Thyroid gland (tissue), 4 donors: ENCODE results near the gene SPON1. TPM values are rescaled to one million over a fixed set of nuclear protein-coding genes. Genes with fewer than 3 reads are reported as not detected.

Experiments used
- DNase-seq, 2 donors: peaks; one replicate each; pipeline ENCODE4 v3.0.0-alpha.2; 2019
- H3K27ac ChIP-seq, 3 donors: fragments of 200-600 bp; sonication (generic); 1 replicate in 2 of 3; 2 replicates in 1 of 3; pipeline ENCODE4 v1.5.1; 2016 to 2019; ENCODE audit warnings: mild to moderate bottlenecking in 1 of 3, moderate library complexity in 1 of 3
- H3K27me3 ChIP-seq: fragments of 200-600 bp; sonication (generic); one replicate; pipeline ENCODE4 v1.5.1; 2019
- H3K36me3 ChIP-seq, 2 donors: fragments of 200-600 bp; sonication (generic); one replicate each; pipeline ENCODE4 v1.5.1; 2016 to 2019
- H3K4me1 ChIP-seq, 2 donors: fragments of 200-600 bp; sonication (generic); one replicate each; pipeline ENCODE4 v1.5.1; 2017 to 2019
- H3K4me3 ChIP-seq, 3 donors: fragments of 200-600 bp; sonication (generic); replicated peaks in 1 of 3; 1 replicate in 2 of 3; 2 replicates in 1 of 3; pipeline ENCODE4 v1.5.1; 2016; ENCODE audit warnings: mild to moderate bottlenecking in 1 of 3
- H3K9me3 ChIP-seq: fragments of 200-600 bp; sonication (generic); one replicate; pipeline ENCODE4 v1.5.1; 2017
- POLR2A ChIP-seq, 2 donors: fragments of 450-650 bp; IDR thresholded peaks; one replicate each; pipeline ENCODE4 v1.6.1; 2017; ENCODE audit warnings: antibody characterized with exemption in 2 of 2, mild to moderate bottlenecking in 2 of 2, moderate library complexity in 1 of 2
- WGBS, 2 donors: methylation state at CpG; one replicate each; pipeline ENCODE4 v1.1.5; 2017; 5-methylcytosine and 5-hydroxymethylcytosine counted together
- intact Hi-C: fragments of 100-400 bp; cut with DNase I; formaldehyde crosslinking; loops from one replicate; pipeline ENCODE4 v1.15.1; 2023
- total RNA-seq, 4 donors: library from RNA; depleted of rRNA; stranded (reverse); fragments of >200 nt; gene quantifications; one replicate each; pipeline ENCODE4 v1.2.3, GENCODE V29; 2016
- TF ChIP-seq, protein P1 (sequence below), 6 experiments: fragments of 200-600 bp in 3 of 6; fragments of 450-650 bp in 3 of 6; sonication (generic) in 3 of 6; IDR thresholded peaks; one replicate each; pipeline ENCODE4 v1.5.1; 2016 to 2019; ENCODE audit warnings: antibody characterized with exemption in 6 of 6, mild to moderate bottlenecking in 2 of 6, inconsistent platforms in 1 of 6, moderate library complexity in 1 of 6

Gene SPON1
- total RNA-seq, 4 donors from 2014 or later, result 7.3 to 14.9 (median 10.9) TPM

DNA sequence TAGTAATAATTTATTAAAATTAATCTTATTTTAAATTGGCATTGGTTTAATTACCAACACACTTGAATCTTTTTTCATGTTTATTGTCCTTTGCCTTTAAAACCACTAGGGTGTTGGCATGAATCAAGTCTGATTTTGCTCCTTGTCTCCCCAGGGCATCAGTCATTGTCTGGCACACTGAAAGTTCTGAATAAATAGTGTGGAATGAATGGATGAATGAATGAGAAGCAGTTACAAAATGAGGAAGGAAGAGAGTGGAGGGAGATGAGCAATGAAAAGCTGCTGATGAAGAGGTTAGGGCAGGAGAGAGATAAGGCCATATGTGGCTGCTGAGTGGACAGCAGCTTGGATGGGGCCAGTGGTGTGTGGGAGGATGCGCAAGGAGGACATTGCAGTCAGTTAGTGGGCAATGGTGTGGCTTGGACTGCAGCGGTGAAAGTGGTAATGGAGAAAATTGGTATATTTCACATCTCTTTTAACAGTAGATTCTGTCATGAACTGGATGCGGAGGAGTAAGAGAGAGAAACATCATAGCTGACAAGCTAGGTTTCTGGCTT, 132.0 kb downstream of the SPON1 start:
- H3K4me1 ChIP-seq, result no peaks in the 10 kb centered on the region
- no peaks in the 10 kb centered on the region for H3K27me3 ChIP-seq
- H3K36me3 ChIP-seq, result no peaks in the 10 kb centered on the region
- intact Hi-C loops, result no loop called here
- H3K9me3 ChIP-seq, result no peaks in the 10 kb centered on the region
- TF ChIP-seq, protein P1, sequence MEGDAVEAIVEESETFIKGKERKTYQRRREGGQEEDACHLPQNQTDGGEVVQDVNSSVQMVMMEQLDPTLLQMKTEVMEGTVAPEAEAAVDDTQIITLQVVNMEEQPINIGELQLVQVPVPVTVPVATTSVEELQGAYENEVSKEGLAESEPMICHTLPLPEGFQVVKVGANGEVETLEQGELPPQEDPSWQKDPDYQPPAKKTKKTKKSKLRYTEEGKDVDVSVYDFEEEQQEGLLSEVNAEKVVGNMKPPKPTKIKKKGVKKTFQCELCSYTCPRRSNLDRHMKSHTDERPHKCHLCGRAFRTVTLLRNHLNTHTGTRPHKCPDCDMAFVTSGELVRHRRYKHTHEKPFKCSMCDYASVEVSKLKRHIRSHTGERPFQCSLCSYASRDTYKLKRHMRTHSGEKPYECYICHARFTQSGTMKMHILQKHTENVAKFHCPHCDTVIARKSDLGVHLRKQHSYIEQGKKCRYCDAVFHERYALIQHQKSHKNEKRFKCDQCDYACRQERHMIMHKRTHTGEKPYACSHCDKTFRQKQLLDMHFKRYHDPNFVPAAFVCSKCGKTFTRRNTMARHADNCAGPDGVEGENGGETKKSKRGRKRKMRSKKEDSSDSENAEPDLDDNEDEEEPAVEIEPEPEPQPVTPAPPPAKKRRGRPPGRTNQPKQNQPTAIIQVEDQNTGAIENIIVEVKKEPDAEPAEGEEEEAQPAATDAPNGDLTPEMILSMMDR (IDR thresholded peaks at IDR 0.05), result no peak
- no peak for TF ChIP-seq POLR2A (IDR thresholded peaks at IDR 0.05)
- H3K4me3 ChIP-seq, result no peak overlapping the region
- WGBS, 2 donors, result 94 to 95% methylated on average over 3 of the region's 3 CpGs
- H3K27ac ChIP-seq, result no peak overlapping the region
- DNase-seq, result no peak

DNA sequence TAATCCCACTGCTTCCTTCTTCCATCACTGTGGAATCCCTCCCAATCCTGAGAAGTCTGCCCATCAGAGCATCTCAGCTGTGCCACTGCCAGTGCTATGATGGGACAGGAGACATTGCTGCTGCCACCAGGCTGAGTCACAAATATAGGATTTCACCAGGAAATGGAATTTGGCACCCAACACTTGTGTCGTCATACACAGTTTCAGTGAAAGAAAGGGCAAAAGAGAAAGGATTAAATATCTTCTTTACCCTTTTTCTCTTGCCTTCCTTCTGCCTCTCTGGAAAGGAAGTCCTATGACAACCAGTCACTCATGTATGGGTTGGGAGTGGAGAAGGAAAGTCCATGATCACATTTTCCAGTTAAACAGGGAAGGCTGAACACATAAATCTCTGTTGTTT, 133.4 kb downstream of the SPON1 start:
- Histone ChIP-seq H3K4me3 (no peak overlapping the region), H3K9me3 (no peaks in the 10 kb centered on the region), H3K27me3 (no peaks in the 10 kb centered on the region), H3K27ac (no peak overlapping the region), H3K4me1 (no peaks in the 10 kb centered on the region), H3K36me3 (no peaks in the 10 kb centered on the region)
- 80% methylated on average over 1 of the region's 1 CpG for WGBS, 2 donors
- TF ChIP-seq, protein P1 (IDR thresholded peaks at IDR 0.05), result no peak
- no peak for TF ChIP-seq POLR2A (IDR thresholded peaks at IDR 0.05)
- no peak for DNase-seq
- intact Hi-C loops, result no loop called here

DNA sequence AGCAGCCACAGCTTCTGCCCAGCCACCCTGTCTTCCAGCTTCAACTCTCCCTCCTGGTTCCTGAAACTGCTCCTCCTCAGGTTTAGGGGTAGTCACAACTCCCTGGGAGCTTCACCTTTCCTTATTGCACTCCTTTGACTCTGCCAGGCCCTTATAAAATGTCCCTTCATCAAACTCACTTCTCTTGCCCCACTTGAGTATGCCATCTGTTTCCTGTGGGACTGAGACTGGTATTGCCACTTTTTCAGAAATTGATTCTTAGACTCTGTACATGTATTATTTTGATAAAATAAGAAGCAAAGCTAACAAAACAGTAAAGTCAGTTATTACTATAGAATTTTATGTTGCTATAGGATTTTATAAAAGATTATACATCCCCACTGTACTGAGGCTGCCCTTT, 134.1 kb downstream of the SPON1 start:
- intact Hi-C loops, result no loop called here
- TF ChIP-seq POLR2A (IDR thresholded peaks at IDR 0.05), result no peak
- TF ChIP-seq, protein P1 (IDR thresholded peaks at IDR 0.05), result no peak
- no peak for DNase-seq
- H3K36me3 ChIP-seq, result no peaks in the 10 kb centered on the region
- no peaks in the 10 kb centered on the region for H3K27me3 ChIP-seq
- no peak overlapping the region for H3K4me3 ChIP-seq
- H3K9me3 ChIP-seq, result no peaks in the 10 kb centered on the region
- H3K27ac ChIP-seq, result no peak overlapping the region
- H3K4me1 ChIP-seq, result no peaks in the 10 kb centered on the region

DNA sequence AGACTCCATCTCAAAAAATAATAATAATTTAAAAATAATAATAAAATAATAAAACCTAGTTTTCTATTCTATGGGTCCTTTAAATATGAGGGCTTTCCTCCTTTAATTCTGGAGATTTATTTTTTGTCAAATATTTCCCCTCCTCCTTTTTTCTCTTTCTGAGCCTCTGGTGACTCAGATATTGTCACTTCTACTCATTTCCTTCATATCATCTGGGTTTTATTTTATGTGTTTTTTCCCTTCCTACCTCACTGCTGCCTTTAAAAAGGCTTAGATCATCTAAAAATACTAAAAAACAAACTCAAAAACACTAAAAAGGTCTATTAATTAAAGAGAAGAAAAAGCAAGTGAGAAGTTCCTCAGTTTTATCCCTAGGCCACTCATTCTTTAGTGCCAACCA, 138.9 kb downstream of the SPON1 start:
- H3K4me3 ChIP-seq, result no peak overlapping the region
- DNase-seq, result no peak
- intact Hi-C loops, result no loop called here
- no peaks in the 10 kb centered on the region for H3K36me3 ChIP-seq
- H3K9me3 ChIP-seq, result no peaks in the 10 kb centered on the region
- H3K4me1 ChIP-seq, result no peaks in the 10 kb centered on the region
- no peak for TF ChIP-seq POLR2A (IDR thresholded peaks at IDR 0.05)
- TF ChIP-seq, protein P1 (IDR thresholded peaks at IDR 0.05), result no peak
- no peak overlapping the region for H3K27ac ChIP-seq
- no peaks in the 10 kb centered on the region for H3K27me3 ChIP-seq

DNA sequence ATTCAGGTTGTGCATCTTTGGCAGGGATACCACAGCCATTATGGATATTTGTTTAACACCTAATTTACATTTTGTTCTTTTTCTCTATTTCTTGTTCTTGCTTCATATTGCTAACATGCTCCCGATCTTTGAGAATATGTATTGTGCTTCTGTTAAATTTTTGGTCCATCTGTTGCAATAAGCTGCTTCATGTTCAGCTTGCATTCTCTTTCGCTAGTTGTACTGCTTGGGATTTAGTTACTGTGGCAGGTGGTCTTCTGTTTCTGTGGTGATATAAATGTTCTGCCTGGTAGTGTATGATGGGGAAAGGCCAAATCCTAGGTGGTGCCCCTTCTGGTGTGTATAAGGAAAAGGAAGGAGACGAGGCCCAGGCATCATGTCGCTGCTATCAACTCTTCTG, 140.2 kb downstream of the SPON1 start:
- Histone ChIP-seq H3K4me3 (no peak overlapping the region), H3K4me1 (no peaks in the 10 kb centered on the region), H3K27me3 (no peaks in the 10 kb centered on the region), H3K27ac (no peak overlapping the region), H3K9me3 (no peaks in the 10 kb centered on the region), H3K36me3 (no peaks in the 10 kb centered on the region)
- TF ChIP-seq POLR2A (IDR thresholded peaks at IDR 0.05), result no peak
- TF ChIP-seq, protein P1 (IDR thresholded peaks at IDR 0.05), result no peak
- 92 to 93% methylated on average over 4 of the region's 4 CpGs for WGBS, 2 donors
- intact Hi-C loops, result no loop called here
- DNase-seq, result no peak
